T-cell (primary cell): ENCODE results near the gene HBD. TPM values are rescaled to one million over a fixed set of nuclear protein-coding genes. Genes with fewer than 3 reads are reported as not detected.

Experiments used
- ATAC-seq, 4 experiments: fragments of 200-7000 bp in 3 of 4; fragments of 150-1000 bp in 1 of 4; cut with Tn5 transposase; replicated peaks in 1 of 4; 1 replicate in 3 of 4; 2 replicates in 1 of 4; pipeline ENCODE4 v1.10.0; 2021; ENCODE audit warnings: moderate library complexity in 3 of 4, mild to moderate bottlenecking in 2 of 4, moderate number of reproducible peaks in 1 of 4
- CTCF ChIA-PET, 2 donors: fragments of 300-600 bp; sonication (Branson Sonifier 250); formaldehyde crosslinking; loops; one replicate each; lab custom pipeline; 2022; ENCODE audit warnings: antibody characterized with exemption in 2 of 2; lab: Charles Lee
- POLR2A ChIA-PET, 2 donors: fragments of 300-600 bp; sonication (Branson Sonifier 250); formaldehyde crosslinking; loops; one replicate each; lab custom pipeline; 2022; ENCODE audit warnings: antibody characterized with exemption in 2 of 2; lab: Charles Lee
- DNase-seq, 35 experiments: peaks; one replicate each; pipeline versions ENCODE4 v3.0.0 to v3.0.0-alpha.2; 2013 to 2023
- H3K27ac ChIP-seq: one replicate; pipeline ENCODE4 v1.5.1; 2013; ENCODE audit warnings: low read length
- H3K27me3 ChIP-seq, 2 experiments: replicated peaks in 1 of 2; 1 replicate in 1 of 2; 2 replicates in 1 of 2; pipeline versions ENCODE4 v1.6.1 to v1.7.0; 2013; ENCODE audit warnings: low read length in 1 of 2, mixed read lengths in 1 of 2; ENCODE audit not compliant: control insufficient read depth in 2 of 2, insufficient read depth in 2 of 2; ENCODE audit errors: extremely low read depth in 1 of 2
- H3K36me3 ChIP-seq, 2 donors: 1 replicate in 1 of 2; 2 replicates in 1 of 2; pipeline versions ENCODE4 v1.6.1 to v1.7.0; 2013; ENCODE audit warnings: low read length in 1 of 2; ENCODE audit not compliant: control insufficient read depth in 2 of 2, insufficient read depth in 1 of 2; ENCODE audit errors: extremely low read depth in 1 of 2
- H3K4me1 ChIP-seq, 2 experiments: 1 replicate in 1 of 2; 2 replicates in 1 of 2; pipeline versions ENCODE4 v1.6.1 to v1.7.0; 2013; ENCODE audit warnings: low read length in 2 of 2, mixed read lengths in 1 of 2; ENCODE audit not compliant: insufficient read depth in 2 of 2, control insufficient read depth in 1 of 2; ENCODE audit errors: extremely low read depth in 1 of 2
- H3K4me3 ChIP-seq, 2 donors: 1 replicate in 1 of 2; 2 replicates in 1 of 2; pipeline versions ENCODE4 v1.5.1 to v1.7.0; 2013; ENCODE audit warnings: mild to moderate bottlenecking in 2 of 2, low read length in 1 of 2, moderate library complexity in 1 of 2; ENCODE audit not compliant: control insufficient read depth in 1 of 2; ENCODE audit errors: extremely low read depth in 1 of 2
- H3K9me3 ChIP-seq: 2 replicates; pipeline ENCODE4 v1.7.0; 2013
- H3K27ac Mint-ChIP-seq, 2 donors: one replicate each; pipeline ENCODE4 v1.8.0; 2020 to 2021; ENCODE audit warnings: mild to moderate bottlenecking in 2 of 2, mixed read lengths in 2 of 2
- H3K27me3 Mint-ChIP-seq, 2 donors: one replicate each; pipeline ENCODE4 v1.8.0; 2021 to 2022; ENCODE audit warnings: mixed read lengths in 2 of 2
- H3K36me3 Mint-ChIP-seq: one replicate; pipeline ENCODE4 v1.8.0; 2021; ENCODE audit warnings: mixed read lengths
- H3K4me1 Mint-ChIP-seq, 3 donors: one replicate each; pipeline ENCODE4 v1.8.0; 2020 to 2022; ENCODE audit warnings: mixed read lengths in 3 of 3, mild to moderate bottlenecking in 1 of 3
- H3K4me3 Mint-ChIP-seq, 3 donors: one replicate each; pipeline ENCODE4 v1.8.0; 2020 to 2022; ENCODE audit warnings: mild to moderate bottlenecking in 3 of 3, mixed read lengths in 3 of 3, moderate library complexity in 3 of 3
- H3K9me3 Mint-ChIP-seq, 3 donors: one replicate each; pipeline ENCODE4 v1.8.0; 2020 to 2022; ENCODE audit warnings: mixed read lengths in 3 of 3
- WGBS: methylation state at CpG from one replicate; pipeline ENCODE4 v1.1.5; 2013; ENCODE audit warnings: missing lambda C conversion rate; ENCODE audit not compliant: insufficient coverage; 5-methylcytosine and 5-hydroxymethylcytosine counted together
- total RNA-seq, 35 experiments: library from RNA in 6 of 35; stranded (reverse) in 6 of 35; fragments of 120-200 nt in 1 of 35; gene quantifications; one replicate each; pipeline versions ENCODE4 v1.2.1 to v1.2.4 and lab custom pipeline; 2013 to 2026

The HBD gene
- total RNA-seq, 5 donors from 2014 or later (not counting 1 experiment from before 2014, with no cell fraction given): 0.72 to 1.9 TPM; not detected in 3

DNA sequence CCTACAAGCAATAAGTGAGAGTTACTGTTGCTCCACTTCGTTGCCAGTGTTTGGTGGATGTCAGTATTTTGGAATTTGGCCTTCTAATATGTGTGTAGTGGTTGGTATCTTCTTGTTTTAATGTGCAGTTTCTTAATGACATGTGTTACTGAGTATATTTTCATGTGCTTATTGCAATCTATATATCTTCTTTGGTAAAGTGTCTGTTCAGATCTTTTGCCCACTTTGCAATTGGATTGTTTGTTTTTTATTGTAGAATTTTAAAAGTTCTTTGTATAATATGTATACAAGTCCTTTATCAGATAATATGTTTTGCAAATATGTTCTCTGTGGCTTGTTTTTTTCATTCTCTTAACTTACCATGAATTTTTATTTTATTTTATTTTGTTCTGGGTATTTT is 41.5 kb downstream of the HBD start:
- no CpG with 5 or more reads among the region's 1 CpG for WGBS
- Mint-ChIP-seq H3K4me1 (no peaks in the 10 kb centered on the region), H3K36me3 (no peaks in the 10 kb centered on the region), H3K27me3 (no peaks in the 10 kb centered on the region), H3K4me3 (no peak overlapping the region), H3K27ac (no peak overlapping the region), H3K9me3 (peaks cover 15 to 21% (median 17%) of the 10 kb centered on the region in 3 donors)
- ATAC-seq (no peak), DNase-seq (no peak)
- Histone ChIP-seq H3K4me3 (no peak overlapping the region), H3K36me3 (no peaks in the 10 kb centered on the region), H3K27me3 (no peaks in the 10 kb centered on the region), H3K9me3 (no peaks in the 10 kb centered on the region), H3K27ac (no peak overlapping the region), H3K4me1 (no peaks in the 10 kb centered on the region)
- ChIA-PET POLR2A (no interaction called here), CTCF (no interaction called here)

DNA sequence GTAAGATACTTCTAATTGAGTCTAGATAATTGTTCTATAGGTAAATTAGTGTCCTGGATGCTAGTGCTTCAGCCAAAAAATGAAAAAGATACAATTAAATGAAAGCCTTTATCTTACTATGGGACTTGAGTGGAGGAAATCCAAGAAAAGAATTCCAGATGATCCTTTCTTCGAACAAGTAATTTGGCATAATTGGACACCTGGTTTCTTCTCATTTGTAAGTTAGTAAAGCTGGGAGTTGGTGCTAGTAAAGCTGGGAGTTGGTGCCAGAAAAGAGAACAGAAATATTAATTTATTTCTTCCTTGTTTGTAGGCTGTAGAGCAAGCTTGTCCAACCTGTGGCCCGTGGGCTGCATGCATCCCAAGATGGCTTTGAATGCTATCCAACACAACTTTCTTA is 46.1 kb downstream of the HBD start:
- Mint-ChIP-seq H3K27ac (no peak overlapping the region), H3K27me3 (no peaks in the 10 kb centered on the region), H3K4me3 (no peak overlapping the region), H3K9me3 (peaks cover 15 to 17% (median 16%) of the 10 kb centered on the region in 3 donors), H3K36me3 (no peaks in the 10 kb centered on the region), H3K4me1 (no peaks in the 10 kb centered on the region)
- POLR2A ChIA-PET: no interaction called here
- ATAC-seq (no peak), DNase-seq (no peak)
- CTCF ChIA-PET: no interaction called here
- H3K9me3 ChIP-seq: no peaks in the 10 kb centered on the region
- H3K27ac ChIP-seq: no peak overlapping the region
- H3K4me1 ChIP-seq: no peaks in the 10 kb centered on the region
- no peaks in the 10 kb centered on the region for H3K27me3 ChIP-seq
- no peak overlapping the region for H3K4me3 ChIP-seq
- H3K36me3 ChIP-seq: no peaks in the 10 kb centered on the region
- WGBS: 100% methylated on average over 1 of the region's 2 CpGs

Other genes starting within 250 kb of the HBD start
- not detected for gene OR51L1, start 239.6 kb downstream of the HBD start, total RNA-seq
- gene OR52J3, start 188.0 kb downstream of the HBD start, total RNA-seq: not detected
- gene OR52E2, start 174.9 kb downstream of the HBD start, total RNA-seq: not detected
- not detected for gene OR52E1, start 164.9 kb downstream of the HBD start, total RNA-seq
- gene OR52A5, start 96.1 kb downstream of the HBD start, total RNA-seq: not detected
- not detected for gene OR52A1, start 79.7 kb downstream of the HBD start, total RNA-seq
- not detected for gene OR51V1, start 33.8 kb downstream of the HBD start, total RNA-seq
- 10 to 100 TPM in 1 of 5 donors, under 1 TPM in 4; 0.59 to 11.7 (median 0.70) TPM for gene HBB, start 7.4 kb downstream of the HBD start, total RNA-seq
- 1 to 10 TPM in 3 of 5 donors, not detected in 2; 1.8 to 6.4 (median 3.3) TPM for gene HBG1, start 15.4 kb upstream of the HBD start, total RNA-seq
- gene HBG2, start 20.3 kb upstream of the HBD start, total RNA-seq: 10 to 100 TPM in 1 of 5 donors, 1 to 10 TPM in 2, not detected in 2; 5.8 to 13.4 (median 8.2) TPM
- 1 to 10 TPM in 3 of 5 donors, not detected in 2; 3.1 to 3.2 (median 3.2) TPM for gene HBE1, start 35.5 kb upstream of the HBD start, total RNA-seq
- not detected for gene OR51B4, start 67.5 kb upstream of the HBD start, total RNA-seq
- gene OR51B2, start 89.8 kb upstream of the HBD start, total RNA-seq: not detected
- gene OR51B5, start 109.0 kb upstream of the HBD start, total RNA-seq: under 1 TPM in 2 of 5 donors, not detected in 3; 0.39 to 0.45 TPM
- gene OR51B6, start 117.0 kb upstream of the HBD start, total RNA-seq: not detected
- gene OR51M1, start 149.3 kb upstream of the HBD start, total RNA-seq: not detected
- not detected for gene OR51Q1, start 187.6 kb upstream of the HBD start, total RNA-seq
- gene OR51I1, start 207.0 kb upstream of the HBD start, total RNA-seq: not detected
- not detected for gene OR51I2, start 214.8 kb upstream of the HBD start, total RNA-seq